HepG2 (cell line): ENCODE data around the gene NNAT. TPM values are rescaled to one million over a fixed set of nuclear protein-coding genes. Genes with fewer than 3 reads are reported as not detected.

Source experiments
- AGO2 ChIP-seq: fragments of 200-400 bp; formaldehyde crosslinking; optimal IDR thresholded peaks from 2 replicates; pipeline ENCODE3; 2017; ENCODE audit warnings: mild to moderate bottlenecking, low read depth, low read length, moderate library complexity
- ARNTL ChIP-seq: sonication (generic); formaldehyde crosslinking; IDR thresholded peaks from 2 replicates; pipeline ENCODE4 v1.4.0; 2020; ENCODE audit warnings: mild to moderate bottlenecking, missing genetic modification reagents
- DNMT1 ChIP-seq: sonication (generic); formaldehyde crosslinking; IDR thresholded peaks from 2 replicates; pipeline ENCODE4 v1.5.1; 2020; ENCODE audit warnings: mild to moderate bottlenecking, missing genetic modification reagents
- HOXA3 ChIP-seq: sonication (generic); formaldehyde crosslinking; IDR thresholded peaks from 2 replicates; pipeline ENCODE4 v1.5.0; 2020; ENCODE audit warnings: missing genetic modification reagents
- MTA1 ChIP-seq: sonication (generic); formaldehyde crosslinking; IDR thresholded peaks from 2 replicates; pipeline ENCODE4 v1.4.0; 2020; ENCODE audit warnings: missing genetic modification reagents, mild to moderate bottlenecking, borderline replicate concordance
- SALL1 ChIP-seq: sonication (generic); formaldehyde crosslinking; IDR thresholded peaks from 2 replicates; pipeline ENCODE4 v1.8.0; 2022; ENCODE audit warnings: mild to moderate bottlenecking, missing genetic modification reagents
- TAF15 ChIP-seq: fragments of 200-400 bp; formaldehyde crosslinking; IDR thresholded peaks from one replicate; pipeline ENCODE4 v1.6.1; 2018; ENCODE audit warnings: mild to moderate bottlenecking, low read depth, low read length; ENCODE audit not compliant: poor library complexity, severe bottlenecking
- ZBTB40 ChIP-seq, 2 experiments: fragments of 450-650 bp in 1 of 2; sonication (generic) in 1 of 2; formaldehyde crosslinking in 1 of 2; IDR thresholded peaks; 2 replicates each; pipeline versions ENCODE4 v1.6.1 to v1.8.0; 2016 to 2022; ENCODE audit warnings: antibody characterized with exemption in 1 of 2, mild to moderate bottlenecking in 1 of 2, missing genetic modification reagents in 1 of 2
- ZBTB49 ChIP-seq: sonication (generic); formaldehyde crosslinking; IDR thresholded peaks from 2 replicates; pipeline ENCODE4 v1.4.0; 2020; ENCODE audit warnings: missing genetic modification reagents, borderline replicate concordance
- ZNF256 ChIP-seq: sonication (generic); formaldehyde crosslinking; conservative IDR thresholded peaks from 2 replicates; pipeline ENCODE4 v1.4.0; 2020; ENCODE audit warnings: missing genetic modification reagents
- ZNF326 ChIP-seq: sonication (generic); formaldehyde crosslinking; IDR thresholded peaks from 2 replicates; pipeline ENCODE4 v1.4.0; 2020; ENCODE audit warnings: missing genetic modification reagents, borderline replicate concordance
- ZNF567 ChIP-seq: sonication (generic); formaldehyde crosslinking; IDR thresholded peaks from 2 replicates; pipeline ENCODE4 v1.8.1; 2023; ENCODE audit warnings: mild to moderate bottlenecking, missing genetic modification reagents, borderline replicate concordance
- ZNF687 ChIP-seq: sonication (generic); formaldehyde crosslinking; IDR thresholded peaks from 2 replicates; pipeline ENCODE4 v1.5.1; 2020; ENCODE audit warnings: mild to moderate bottlenecking, missing genetic modification reagents, moderate library complexity
- polyA plus RNA-seq, 8 experiments: library from polyadenylated mRNA; depleted of rRNA in 3 of 8; stranded (reverse) in 7 of 8; unstranded in 1 of 8; fragments of >200 nt; fragmentation: Illumina TruSeq in 4 of 8; extraction: Trizol in 4 of 8; gene quantifications; 2 replicates each; pipeline versions ENCODE4 v1.2.1 to v1.2.3, GENCODE V29; 2011 to 2016; ENCODE audit warnings: low read depth in 4 of 8, missing spikeins in 1 of 8, mixed read lengths in 1 of 8; ENCODE audit not compliant: insufficient read depth in 1 of 8
- total RNA-seq, 5 experiments: library from RNA; depleted of rRNA; stranded (reverse); fragments of >200 nt; fragmentation: Illumina TruSeq; extraction: Trizol; gene quantifications; 2 replicates each; pipeline ENCODE4 v1.2.3, GENCODE V29; 2016; ENCODE audit warnings: low read depth in 1 of 5

NNAT gene
- total and polyA plus RNA-seq, 2 of the 13 experiments (the other 11 are each of a cell fraction or from before 2014, with no cell fraction given) = not detected

- TF ChIP-seq AGO2 = peak; percentile 73
- TF ChIP-seq DNMT1 (CRISPR knock-in tag) = no peak
- no peak for TF ChIP-seq ARNTL (CRISPR knock-in tag)
- no peak for TF ChIP-seq ZBTB40 (IDR thresholded peaks at IDR 0.05)
- no peak for TF ChIP-seq ZBTB40 (CRISPR knock-in tag; IDR thresholded peaks at IDR 0.05)
- TF ChIP-seq SALL1 (CRISPR knock-in tag) = no peak
- TF ChIP-seq ZNF256 (CRISPR knock-in tag) = no peak
- TF ChIP-seq ZBTB49 (CRISPR knock-in tag) = no peak
- peak; percentile 25; the same call in 1 of the 2 replicates for TF ChIP-seq HOXA3 (CRISPR knock-in tag)
- no peak for TF ChIP-seq TAF15
- TF ChIP-seq ZNF326 (CRISPR knock-in tag) = no peak
- TF ChIP-seq MTA1 (CRISPR knock-in tag) = peak; percentile 23; the same call in 1 of the 2 replicates
- TF ChIP-seq ZNF687 (CRISPR knock-in tag) = peak; percentile 17
- TF ChIP-seq ZNF567 (CRISPR knock-in tag) = no peak
Measured at GRCh38 chr20:37521061-37521771, at the start of gene NNAT (continued).
